ENCODE data around the gene RPL13. TPM values are rescaled to one million over a fixed set of nuclear protein-coding genes. Genes with fewer than 3 reads are reported as not detected.

RPL13 gene
- polyA plus RNA-seq, 1 donor from 2014 or later: 2,685 TPM

DNA sequence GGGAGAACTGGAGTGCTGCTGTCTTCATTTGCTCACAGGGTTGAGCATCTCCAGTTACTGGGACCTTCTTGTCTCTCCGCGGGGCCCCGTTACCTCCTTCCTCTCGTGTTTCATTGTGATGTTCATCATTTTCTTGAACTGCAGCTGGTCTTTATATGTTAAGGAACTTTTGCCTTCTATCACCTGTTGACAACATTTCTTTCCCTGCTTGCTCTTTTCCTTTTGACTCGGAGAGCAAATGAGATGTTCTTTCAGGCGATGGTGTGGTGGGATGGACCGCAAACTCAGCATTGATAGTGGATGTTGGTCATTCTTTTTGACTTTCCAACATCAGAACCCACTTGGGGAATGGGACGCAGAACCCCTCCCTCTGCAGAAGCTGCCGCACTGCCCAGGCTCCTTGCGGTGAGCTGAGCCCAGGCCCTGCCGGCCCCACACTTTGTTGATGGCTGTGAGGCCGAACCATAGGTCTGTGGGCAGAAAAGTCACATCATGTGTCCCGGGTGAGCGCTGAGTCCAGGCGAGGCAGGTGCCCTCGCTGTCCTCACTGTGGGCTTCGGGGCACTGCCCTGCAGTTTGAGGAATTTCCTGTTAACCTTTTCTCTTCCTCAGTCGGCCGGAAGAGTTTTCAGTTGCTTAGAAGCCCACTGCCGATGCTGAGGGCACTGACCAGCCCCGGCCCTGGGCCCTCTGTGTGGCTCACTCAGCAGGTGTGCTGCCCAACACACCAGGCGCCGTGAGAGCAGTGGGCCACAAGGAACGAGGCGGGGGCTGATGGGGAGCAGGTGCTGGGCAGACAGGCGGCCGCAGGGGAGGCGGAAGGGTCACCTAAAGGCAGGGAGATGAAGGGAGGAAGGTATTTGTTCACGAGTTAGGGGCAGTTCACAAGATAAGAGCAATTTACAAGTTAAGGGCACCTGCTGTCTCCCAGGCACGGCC lies 7.4 kb downstream of the RPL13 start (continued):
- TF ChIP-seq, protein P1, sequence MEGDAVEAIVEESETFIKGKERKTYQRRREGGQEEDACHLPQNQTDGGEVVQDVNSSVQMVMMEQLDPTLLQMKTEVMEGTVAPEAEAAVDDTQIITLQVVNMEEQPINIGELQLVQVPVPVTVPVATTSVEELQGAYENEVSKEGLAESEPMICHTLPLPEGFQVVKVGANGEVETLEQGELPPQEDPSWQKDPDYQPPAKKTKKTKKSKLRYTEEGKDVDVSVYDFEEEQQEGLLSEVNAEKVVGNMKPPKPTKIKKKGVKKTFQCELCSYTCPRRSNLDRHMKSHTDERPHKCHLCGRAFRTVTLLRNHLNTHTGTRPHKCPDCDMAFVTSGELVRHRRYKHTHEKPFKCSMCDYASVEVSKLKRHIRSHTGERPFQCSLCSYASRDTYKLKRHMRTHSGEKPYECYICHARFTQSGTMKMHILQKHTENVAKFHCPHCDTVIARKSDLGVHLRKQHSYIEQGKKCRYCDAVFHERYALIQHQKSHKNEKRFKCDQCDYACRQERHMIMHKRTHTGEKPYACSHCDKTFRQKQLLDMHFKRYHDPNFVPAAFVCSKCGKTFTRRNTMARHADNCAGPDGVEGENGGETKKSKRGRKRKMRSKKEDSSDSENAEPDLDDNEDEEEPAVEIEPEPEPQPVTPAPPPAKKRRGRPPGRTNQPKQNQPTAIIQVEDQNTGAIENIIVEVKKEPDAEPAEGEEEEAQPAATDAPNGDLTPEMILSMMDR (IDR thresholded peaks at IDR 0.05; ENCODE audit: poor library complexity, severe bottlenecking): no peak
- TF ChIP-seq EP300 (conservative IDR thresholded peaks at IDR 0.05; ENCODE audit: poor library complexity, severe bottlenecking) (no peak), TAF1 (IDR thresholded peaks at IDR 0.05; ENCODE audit: low read depth) (no peak)

DNA sequence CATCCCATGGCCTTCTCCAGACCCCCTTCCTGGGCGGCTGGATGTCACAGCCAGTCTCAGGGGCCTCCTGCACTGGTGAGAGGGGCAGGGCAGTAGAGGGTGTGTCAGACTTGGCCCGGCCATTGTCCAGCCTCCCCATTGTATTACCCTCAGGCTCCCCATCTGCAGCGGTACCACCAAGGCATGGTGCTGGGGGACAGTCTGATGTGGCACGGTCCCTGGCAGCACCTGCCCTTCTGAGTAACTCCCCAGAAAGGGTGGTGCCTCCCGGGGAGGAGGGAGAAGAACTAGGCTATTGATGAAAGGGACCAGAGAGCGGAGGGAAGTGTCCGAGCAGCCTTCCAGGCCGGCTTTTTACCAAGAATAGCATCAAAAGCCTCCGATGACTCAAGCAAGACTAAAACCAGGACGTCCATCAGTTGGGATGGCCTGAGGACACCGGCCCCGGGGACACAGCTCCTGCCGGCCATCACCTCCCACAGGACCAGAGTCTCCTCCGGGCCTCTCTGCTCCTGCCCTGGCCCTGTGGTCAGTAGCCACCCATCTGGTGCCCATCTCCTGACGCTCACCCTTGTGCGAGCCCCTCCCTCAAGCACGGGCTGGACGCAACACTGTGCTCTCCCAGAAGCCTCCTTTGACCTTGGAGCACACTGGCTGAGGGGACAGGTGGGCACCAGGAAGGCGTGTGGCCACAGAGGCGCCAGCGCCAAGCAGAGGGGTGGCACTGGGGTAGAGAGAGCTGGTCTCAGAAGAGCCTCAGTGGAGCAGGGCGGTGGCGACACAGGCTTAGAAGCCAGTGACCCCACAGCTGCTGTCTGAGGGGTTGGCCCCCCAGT lies 9.2 kb downstream of the RPL13 start:
- Histone ChIP-seq H3K9me2 (ENCODE audit: insufficient read depth, low read length) (no peaks in the 10 kb centered on the region), H3K27me3 (ENCODE audit: insufficient read depth, low read depth, low read length) (peaks cover 20% of the 10 kb centered on the region), H4K20me1 (ENCODE audit: insufficient read depth) (no peaks in the 10 kb centered on the region), H3K4me2 (ENCODE audit: low read length) (no peak overlapping the region), H3K9me3 (ENCODE audit: low read length) (no peaks in the 10 kb centered on the region), H3K27ac (ENCODE audit: low read length) (no peak overlapping the region), H3K36me3 (ENCODE audit: insufficient read depth, low read length) (no peaks in the 10 kb centered on the region), H3K9ac (ENCODE audit: low read length) (no peak overlapping the region), H3F3A (ENCODE audit: insufficient read depth, low read length, poor library complexity, severe bottlenecking) (no peaks in the 10 kb centered on the region), H2AFZ (ENCODE audit: low read depth, low read length) (no peak overlapping the region), H3K4me3 (ENCODE audit: low read length) (no peak overlapping the region), H3K79me2 (replicated peaks; ENCODE audit: insufficient read depth, low read length) (no peaks in the 10 kb centered on the region)
- TF ChIP-seq, protein P1 (IDR thresholded peaks at IDR 0.05; ENCODE audit: poor library complexity, severe bottlenecking): no peak
- no peak for TF ChIP-seq EZH2 (IDR thresholded peaks at IDR 0.05; ENCODE audit: borderline replicate concordance, insufficient read depth, low read length, poor library complexity, severe bottlenecking)
- TF ChIP-seq SMC3 (conservative IDR thresholded peaks at IDR 0.05; ENCODE audit: poor library complexity): no peak
- no peak for TF ChIP-seq EP300 (conservative IDR thresholded peaks at IDR 0.05; ENCODE audit: poor library complexity, severe bottlenecking)
- no peak for TF ChIP-seq RAD21 (conservative IDR thresholded peaks at IDR 0.05)

DNA sequence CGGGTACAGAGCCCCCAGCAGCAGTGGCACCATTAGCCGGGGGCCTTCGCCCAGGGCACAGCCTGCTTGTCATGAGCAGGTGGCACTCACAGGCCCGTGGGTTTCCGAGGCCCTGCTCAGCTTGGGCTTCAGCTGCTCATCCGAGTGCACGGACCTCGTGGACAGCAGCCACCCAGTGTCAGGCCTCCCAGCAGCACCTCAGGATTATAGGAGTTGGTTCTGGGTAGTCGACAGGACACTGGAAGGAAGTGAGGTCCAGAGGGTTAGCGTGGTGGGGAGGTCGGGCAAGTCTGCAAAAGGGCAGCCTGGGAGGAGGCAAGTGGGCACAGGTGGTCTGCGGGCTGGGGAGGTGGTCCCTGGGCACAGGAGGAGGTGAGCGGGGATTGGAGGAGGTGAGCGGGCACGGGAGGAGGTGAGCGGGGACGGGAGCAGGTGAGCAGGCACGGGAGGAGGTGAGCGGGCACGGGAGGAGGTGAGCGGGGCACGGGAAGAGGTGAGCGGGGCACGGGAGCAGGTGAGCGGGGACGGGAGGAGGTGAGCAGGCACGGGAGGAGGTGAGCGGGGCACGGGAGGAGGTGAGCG lies 10.0 kb downstream of the RPL13 start:
- Histone ChIP-seq H4K20me1 (ENCODE audit: insufficient read depth) (no peaks in the 10 kb centered on the region), H3F3A (ENCODE audit: insufficient read depth, low read length, poor library complexity, severe bottlenecking) (no peaks in the 10 kb centered on the region), H3K79me2 (replicated peaks; ENCODE audit: insufficient read depth, low read length) (no peaks in the 10 kb centered on the region), H2AFZ (ENCODE audit: low read depth, low read length) (no peak overlapping the region), H3K4me2 (ENCODE audit: low read length) (no peak overlapping the region), H3K9ac (ENCODE audit: low read length) (no peak overlapping the region), H3K27ac (ENCODE audit: low read length) (no peak overlapping the region), H3K9me3 (ENCODE audit: low read length) (no peaks in the 10 kb centered on the region), H3K27me3 (ENCODE audit: insufficient read depth, low read depth, low read length) (peaks cover 27% of the 10 kb centered on the region), H3K9me2 (ENCODE audit: insufficient read depth, low read length) (no peaks in the 10 kb centered on the region), H3K36me3 (ENCODE audit: insufficient read depth, low read length) (no peaks in the 10 kb centered on the region), H3K4me3 (ENCODE audit: low read length) (no peak overlapping the region)
- TF ChIP-seq, protein P2, sequence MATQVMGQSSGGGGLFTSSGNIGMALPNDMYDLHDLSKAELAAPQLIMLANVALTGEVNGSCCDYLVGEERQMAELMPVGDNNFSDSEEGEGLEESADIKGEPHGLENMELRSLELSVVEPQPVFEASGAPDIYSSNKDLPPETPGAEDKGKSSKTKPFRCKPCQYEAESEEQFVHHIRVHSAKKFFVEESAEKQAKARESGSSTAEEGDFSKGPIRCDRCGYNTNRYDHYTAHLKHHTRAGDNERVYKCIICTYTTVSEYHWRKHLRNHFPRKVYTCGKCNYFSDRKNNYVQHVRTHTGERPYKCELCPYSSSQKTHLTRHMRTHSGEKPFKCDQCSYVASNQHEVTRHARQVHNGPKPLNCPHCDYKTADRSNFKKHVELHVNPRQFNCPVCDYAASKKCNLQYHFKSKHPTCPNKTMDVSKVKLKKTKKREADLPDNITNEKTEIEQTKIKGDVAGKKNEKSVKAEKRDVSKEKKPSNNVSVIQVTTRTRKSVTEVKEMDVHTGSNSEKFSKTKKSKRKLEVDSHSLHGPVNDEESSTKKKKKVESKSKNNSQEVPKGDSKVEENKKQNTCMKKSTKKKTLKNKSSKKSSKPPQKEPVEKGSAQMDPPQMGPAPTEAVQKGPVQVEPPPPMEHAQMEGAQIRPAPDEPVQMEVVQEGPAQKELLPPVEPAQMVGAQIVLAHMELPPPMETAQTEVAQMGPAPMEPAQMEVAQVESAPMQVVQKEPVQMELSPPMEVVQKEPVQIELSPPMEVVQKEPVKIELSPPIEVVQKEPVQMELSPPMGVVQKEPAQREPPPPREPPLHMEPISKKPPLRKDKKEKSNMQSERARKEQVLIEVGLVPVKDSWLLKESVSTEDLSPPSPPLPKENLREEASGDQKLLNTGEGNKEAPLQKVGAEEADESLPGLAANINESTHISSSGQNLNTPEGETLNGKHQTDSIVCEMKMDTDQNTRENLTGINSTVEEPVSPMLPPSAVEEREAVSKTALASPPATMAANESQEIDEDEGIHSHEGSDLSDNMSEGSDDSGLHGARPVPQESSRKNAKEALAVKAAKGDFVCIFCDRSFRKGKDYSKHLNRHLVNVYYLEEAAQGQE (IDR thresholded peaks at IDR 0.05; ENCODE audit: borderline replicate concordance): no peak
- TF ChIP-seq MXI1 (conservative IDR thresholded peaks at IDR 0.05; ENCODE audit: poor library complexity, severe bottlenecking) (no peak), RAD21 (conservative IDR thresholded peaks at IDR 0.05) (no peak), EP300 (conservative IDR thresholded peaks at IDR 0.05; ENCODE audit: poor library complexity, severe bottlenecking) (no peak), SMC3 (conservative IDR thresholded peaks at IDR 0.05; ENCODE audit: poor library complexity) (no peak), POLR2AphosphoS5 (IDR thresholded peaks at IDR 0.05) (no peak), EZH2 (IDR thresholded peaks at IDR 0.05; ENCODE audit: borderline replicate concordance, insufficient read depth, low read length, poor library complexity, severe bottlenecking) (no peak), TAF1 (IDR thresholded peaks at IDR 0.05; ENCODE audit: low read depth) (no peak)
- TF ChIP-seq, protein P1 (IDR thresholded peaks at IDR 0.05; ENCODE audit: poor library complexity, severe bottlenecking): no peak

Measured in neural cell (in vitro differentiated cells).